ENCODE data around the gene ZNF438.

DNA sequence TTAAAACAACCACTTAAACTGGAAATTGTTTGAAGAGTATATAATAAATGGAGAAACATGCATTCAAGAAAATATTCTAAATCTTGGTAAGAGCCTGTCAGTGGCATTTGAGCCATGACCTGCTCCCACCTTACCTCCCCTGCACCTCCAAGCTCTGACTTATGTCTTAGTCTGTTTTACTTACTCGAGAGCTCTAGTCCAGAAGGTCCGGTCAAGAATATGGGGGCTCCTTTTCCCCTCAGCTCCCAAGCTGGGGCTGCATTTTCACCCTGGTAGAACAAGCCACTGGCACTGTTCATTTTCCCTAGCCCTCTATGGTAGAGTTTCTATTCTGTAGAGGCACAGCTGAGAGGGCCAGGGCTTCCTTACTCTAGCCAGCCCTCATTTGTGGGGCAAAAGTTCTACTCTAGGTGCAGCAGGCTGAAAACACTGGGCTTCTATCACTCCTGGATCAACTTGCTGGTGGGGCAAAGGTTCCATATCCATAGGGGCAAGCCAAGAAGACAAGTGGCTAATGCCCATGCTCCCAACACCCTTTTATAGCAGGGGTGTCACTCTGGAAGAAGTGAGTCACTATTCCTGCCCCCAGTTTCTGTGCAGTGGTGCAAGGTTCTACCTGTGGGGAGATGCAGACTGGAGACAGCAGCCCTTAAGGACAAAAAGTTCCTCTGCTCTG lies 40.6 kb downstream of the ZNF438 start:
- TF ChIP-seq, protein P1, sequence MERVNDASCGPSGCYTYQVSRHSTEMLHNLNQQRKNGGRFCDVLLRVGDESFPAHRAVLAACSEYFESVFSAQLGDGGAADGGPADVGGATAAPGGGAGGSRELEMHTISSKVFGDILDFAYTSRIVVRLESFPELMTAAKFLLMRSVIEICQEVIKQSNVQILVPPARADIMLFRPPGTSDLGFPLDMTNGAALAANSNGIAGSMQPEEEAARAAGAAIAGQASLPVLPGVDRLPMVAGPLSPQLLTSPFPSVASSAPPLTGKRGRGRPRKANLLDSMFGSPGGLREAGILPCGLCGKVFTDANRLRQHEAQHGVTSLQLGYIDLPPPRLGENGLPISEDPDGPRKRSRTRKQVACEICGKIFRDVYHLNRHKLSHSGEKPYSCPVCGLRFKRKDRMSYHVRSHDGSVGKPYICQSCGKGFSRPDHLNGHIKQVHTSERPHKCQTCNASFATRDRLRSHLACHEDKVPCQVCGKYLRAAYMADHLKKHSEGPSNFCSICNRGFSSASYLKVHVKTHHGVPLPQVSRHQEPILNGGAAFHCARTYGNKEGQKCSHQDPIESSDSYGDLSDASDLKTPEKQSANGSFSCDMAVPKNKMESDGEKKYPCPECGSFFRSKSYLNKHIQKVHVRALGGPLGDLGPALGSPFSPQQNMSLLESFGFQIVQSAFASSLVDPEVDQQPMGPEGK (CRISPR knock-in tag; IDR thresholded peaks at IDR 0.05; ENCODE audit: borderline replicate concordance), result no peak
- TF ChIP-seq, protein P2, sequence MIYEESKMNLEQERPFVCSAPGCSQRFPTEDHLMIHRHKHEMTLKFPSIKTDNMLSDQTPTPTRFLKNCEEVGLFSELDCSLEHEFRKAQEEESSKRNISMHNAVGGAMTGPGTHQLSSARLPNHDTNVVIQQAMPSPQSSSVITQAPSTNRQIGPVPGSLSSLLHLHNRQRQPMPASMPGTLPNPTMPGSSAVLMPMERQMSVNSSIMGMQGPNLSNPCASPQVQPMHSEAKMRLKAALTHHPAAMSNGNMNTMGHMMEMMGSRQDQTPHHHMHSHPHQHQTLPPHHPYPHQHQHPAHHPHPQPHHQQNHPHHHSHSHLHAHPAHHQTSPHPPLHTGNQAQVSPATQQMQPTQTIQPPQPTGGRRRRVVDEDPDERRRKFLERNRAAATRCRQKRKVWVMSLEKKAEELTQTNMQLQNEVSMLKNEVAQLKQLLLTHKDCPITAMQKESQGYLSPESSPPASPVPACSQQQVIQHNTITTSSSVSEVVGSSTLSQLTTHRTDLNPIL (CRISPR knock-in tag; IDR thresholded peaks at IDR 0.05; ENCODE audit: low read depth), result no peak
- TF ChIP-seq SNAI2 (CRISPR knock-in tag; IDR thresholded peaks at IDR 0.05), result no peak
- TF ChIP-seq, protein P3, sequence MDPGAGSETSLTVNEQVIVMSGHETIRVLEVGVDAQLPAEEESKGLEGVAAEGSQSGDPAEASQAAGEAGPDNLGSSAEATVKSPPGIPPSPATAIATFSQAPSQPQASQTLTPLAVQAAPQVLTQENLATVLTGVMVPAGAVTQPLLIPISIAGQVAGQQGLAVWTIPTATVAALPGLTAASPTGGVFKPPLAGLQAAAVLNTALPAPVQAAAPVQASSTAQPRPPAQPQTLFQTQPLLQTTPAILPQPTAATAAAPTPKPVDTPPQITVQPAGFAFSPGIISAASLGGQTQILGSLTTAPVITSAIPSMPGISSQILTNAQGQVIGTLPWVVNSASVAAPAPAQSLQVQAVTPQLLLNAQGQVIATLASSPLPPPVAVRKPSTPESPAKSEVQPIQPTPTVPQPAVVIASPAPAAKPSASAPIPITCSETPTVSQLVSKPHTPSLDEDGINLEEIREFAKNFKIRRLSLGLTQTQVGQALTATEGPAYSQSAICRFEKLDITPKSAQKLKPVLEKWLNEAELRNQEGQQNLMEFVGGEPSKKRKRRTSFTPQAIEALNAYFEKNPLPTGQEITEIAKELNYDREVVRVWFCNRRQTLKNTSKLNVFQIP (CRISPR knock-in tag; IDR thresholded peaks at IDR 0.05; ENCODE audit: borderline replicate concordance, low read depth), result no peak
- TF ChIP-seq PPARA (CRISPR knock-in tag; IDR thresholded peaks at IDR 0.05; ENCODE audit: borderline replicate concordance), result no peak
- no peak for TF ChIP-seq ARNTL (CRISPR knock-in tag; IDR thresholded peaks at IDR 0.05; ENCODE audit: borderline replicate concordance, low read depth)
- no peak for TF ChIP-seq ZNF70 (CRISPR knock-in tag; IDR thresholded peaks at IDR 0.05)
- TF ChIP-seq ZC3H10 (CRISPR knock-in tag; IDR thresholded peaks at IDR 0.05), result no peak
- TF ChIP-seq, protein P4, sequence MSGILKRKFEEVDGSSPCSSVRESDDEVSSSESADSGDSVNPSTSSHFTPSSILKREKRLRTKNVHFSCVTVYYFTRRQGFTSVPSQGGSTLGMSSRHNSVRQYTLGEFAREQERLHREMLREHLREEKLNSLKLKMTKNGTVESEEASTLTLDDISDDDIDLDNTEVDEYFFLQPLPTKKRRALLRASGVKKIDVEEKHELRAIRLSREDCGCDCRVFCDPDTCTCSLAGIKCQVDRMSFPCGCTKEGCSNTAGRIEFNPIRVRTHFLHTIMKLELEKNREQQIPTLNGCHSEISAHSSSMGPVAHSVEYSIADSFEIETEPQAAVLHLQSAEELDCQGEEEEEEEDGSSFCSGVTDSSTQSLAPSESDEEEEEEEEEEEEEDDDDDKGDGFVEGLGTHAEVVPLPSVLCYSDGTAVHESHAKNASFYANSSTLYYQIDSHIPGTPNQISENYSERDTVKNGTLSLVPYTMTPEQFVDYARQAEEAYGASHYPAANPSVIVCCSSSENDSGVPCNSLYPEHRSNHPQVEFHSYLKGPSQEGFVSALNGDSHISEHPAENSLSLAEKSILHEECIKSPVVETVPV (CRISPR knock-in tag; IDR thresholded peaks at IDR 0.05), result no peak
- TF ChIP-seq ZNF8 (CRISPR knock-in tag; IDR thresholded peaks at IDR 0.05), result no peak
- TF ChIP-seq ESRRG (CRISPR knock-in tag; IDR thresholded peaks at IDR 0.05), result no peak
- TF ChIP-seq RARB (CRISPR knock-in tag; IDR thresholded peaks at IDR 0.05), result no peak
- TF ChIP-seq CSDC2 (CRISPR knock-in tag; IDR thresholded peaks at IDR 0.05), result no peak
- TF ChIP-seq OSR1 (CRISPR knock-in tag; IDR thresholded peaks at IDR 0.05), result no peak

Measured in SK-N-SH treated with all-trans-retinoic acid at 6 μM for 48 hours (cell line).